Suppressor macrophage treated with lipopolysaccharide for 1 hour (primary cell): ENCODE measurements around the gene EML1.

ENCODE experiments used
- DNase-seq, 3 donors: peaks; one replicate each; pipeline ENCODE4 v3.0.0-alpha.2; 2020 to 2022

The EML1 gene

DNA sequence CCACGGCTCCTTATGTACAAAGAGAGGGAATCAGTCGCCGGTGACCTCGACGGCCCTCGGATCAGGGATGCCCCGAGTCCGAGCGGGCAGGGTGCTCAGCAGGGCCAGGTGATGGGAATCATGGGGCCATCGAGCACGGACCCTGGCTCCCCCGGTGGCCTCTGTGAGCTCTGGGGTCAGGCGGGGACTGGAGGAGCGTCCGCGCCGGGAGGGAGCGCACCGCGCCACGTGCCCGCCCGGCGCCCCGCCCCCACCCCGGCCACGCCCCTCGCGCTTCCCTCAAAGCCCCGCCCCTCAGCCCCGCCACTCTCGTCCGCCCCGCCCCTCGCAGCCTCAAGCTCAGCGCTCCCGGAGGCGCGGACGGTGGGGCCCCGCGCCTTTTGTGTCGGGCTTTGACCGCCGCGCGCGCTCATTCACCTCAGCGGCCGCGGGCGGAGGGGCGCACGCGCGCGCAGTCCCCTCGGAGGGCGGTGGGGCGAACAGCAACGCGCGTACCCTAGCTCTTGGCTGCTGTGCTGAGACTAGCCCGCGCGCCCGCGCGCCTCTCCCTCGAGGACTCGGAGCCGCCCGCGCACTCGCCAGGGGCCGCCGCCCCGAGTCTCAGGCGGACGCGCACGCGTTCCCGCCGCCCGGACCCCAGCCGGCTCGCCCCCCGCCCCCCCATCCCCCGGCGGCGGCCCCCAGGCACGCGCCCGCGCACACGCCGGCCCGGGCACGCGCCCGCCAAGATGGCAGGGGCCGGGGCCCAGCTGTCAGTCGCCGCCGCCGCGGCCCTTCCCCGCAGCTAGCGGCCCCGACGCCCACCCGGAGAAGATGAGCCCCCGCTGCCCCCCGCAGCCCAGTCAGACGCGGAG lies 178.1 kb downstream of the EML1 start:
- peak; percentile 81 to 95 (median 91) for DNase-seq

DNA sequence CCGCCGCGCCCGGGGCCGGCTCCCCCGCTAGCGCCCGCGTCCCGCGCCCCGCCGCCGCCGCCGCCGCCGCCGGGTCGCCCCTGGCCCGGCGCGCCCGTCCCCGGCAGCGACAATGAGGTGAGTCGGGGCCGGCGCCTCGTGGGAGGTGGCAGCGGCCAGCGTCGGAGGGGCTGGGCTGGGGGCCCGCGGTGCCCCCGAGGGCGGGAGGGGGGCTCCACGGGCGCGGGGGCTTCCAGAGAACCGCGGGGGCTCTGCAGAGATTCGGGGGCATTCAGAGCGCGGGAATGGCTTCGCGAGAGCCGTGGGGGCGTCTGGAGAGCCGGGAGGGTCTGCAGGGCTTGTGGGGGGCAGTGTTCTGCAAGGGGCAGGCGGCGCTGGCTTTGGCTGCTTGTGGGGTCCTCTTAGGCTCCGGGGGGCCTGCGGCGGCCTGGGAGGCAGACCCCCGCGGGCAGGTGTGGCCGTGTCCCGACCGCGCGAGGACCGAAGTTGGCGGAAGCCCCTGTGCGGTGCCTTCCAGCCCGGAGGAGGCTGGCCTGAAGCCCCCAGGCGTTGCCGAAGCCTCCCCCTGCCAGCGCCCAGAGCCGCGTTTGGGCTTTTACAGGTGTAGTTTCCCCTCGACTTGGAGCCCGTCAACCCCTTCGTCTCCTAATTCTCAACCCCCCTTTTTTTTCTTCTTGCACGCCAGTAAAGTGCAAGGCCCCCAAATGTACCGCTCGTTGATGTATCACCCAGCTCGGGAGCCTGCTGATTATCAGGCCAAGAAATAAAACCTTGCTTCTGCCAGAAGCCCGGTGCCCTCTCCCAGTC lies 178.9 kb downstream of the EML1 start:
- peak in 1 of 3 donors; percentile 17 for DNase-seq

GRCh38 chr14:99972748-99973466 lies 179.7 kb downstream of the EML1 start:
- no peak for DNase-seq

GRCh38 chr14:99975190-99975589 lies 182.0 kb downstream of the EML1 start:
- no peak for DNase-seq

DNA sequence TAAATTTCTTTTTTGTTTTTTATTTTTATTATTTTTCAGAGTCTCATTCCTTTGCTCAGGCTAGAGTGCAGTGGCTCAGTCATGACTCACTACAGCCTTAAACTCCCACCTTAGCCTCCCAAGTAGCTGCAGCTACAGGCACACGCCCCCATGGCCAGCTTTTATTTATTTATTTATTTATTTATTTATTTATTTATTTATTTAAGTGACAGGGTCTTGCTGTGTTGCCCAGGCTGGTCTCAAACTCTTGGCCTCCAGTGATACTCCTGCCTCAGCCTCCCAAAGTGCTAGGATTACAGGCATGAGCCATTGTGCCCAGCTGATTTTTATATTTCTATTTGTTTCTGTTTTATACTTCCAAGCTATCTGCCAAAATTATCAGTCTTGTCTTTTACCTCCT lies 182.8 kb downstream of the EML1 start:
- DNase-seq = no peak

- DNase-seq = no peak
Measured at GRCh38 chr14:99976681-99977080, 183.5 kb downstream of the EML1 start.

DNA sequence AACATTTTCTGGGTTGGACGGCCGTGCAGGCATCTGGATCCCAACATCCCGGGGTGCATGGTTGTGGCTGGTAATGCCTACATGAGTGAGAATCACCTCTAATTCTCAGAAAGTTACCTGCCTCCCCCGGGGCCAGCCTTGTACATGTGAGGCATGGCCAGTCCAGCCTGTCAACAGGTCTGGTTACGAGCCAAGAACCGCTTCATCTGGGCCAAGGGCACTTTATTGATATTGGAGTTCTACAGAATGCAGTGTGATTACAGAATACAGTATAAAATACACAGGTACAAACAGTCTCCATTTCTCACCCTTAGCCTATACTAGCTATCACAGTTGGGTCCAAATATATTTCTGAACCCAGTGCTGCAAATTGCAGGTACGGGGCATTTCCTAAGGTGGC lies 187.1 kb downstream of the EML1 start:
- no peak for DNase-seq

DNA sequence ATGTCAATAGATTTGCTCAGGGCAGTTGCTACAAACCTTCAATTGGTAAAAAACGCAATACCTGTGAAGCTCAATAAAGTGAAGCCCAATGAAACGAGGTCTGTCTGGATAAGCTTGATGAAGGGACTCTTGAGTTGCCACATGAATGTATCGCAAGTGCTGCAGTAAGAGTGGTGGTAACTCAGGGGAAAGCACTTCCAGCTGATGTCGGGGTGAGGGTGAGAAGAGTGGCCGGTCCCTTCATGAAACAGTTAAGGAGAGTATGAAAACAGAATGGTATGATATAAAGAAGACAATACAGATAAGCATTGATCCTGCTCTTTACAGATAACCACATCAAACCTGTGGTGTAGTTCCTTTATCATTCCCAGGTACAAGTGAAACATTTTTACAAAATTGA lies 188.6 kb downstream of the EML1 start:
- DNase-seq = no peak

DNA sequence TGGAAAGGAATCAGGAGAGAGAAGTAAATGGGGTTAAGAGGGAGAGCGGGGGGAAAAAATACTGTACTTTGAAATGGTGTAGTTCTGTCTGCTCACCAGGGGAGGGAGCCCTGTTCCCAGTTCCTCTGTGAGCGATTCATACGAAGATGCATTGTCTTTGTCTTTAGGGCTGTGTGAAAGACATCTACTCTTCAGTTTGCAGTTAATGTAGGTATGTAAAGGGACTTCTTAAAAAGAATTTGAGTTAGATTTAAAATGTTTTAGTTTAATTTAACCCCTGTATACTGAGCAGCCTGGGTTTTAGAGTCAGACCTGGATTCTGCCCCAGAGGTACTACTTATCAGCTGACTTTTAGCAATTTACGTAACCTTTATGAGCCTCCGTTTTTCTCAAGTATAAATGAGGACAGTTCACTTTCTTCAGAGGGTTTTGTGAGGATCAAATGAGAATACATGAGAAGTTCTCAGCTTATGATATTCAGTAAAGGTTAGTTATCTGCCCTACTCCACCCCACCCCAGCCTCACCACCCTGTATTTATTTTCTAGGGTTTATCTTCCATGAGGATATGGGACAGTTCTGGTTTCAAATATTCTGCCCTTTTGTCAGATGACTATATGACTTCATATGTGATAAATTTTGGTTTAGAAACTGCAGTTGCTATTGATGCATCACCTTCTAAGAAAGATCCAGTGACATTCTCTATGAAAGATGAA lies 189.5 kb downstream of the EML1 start:
- peak; percentile 66 to 73 (median 73) for DNase-seq

DNA sequence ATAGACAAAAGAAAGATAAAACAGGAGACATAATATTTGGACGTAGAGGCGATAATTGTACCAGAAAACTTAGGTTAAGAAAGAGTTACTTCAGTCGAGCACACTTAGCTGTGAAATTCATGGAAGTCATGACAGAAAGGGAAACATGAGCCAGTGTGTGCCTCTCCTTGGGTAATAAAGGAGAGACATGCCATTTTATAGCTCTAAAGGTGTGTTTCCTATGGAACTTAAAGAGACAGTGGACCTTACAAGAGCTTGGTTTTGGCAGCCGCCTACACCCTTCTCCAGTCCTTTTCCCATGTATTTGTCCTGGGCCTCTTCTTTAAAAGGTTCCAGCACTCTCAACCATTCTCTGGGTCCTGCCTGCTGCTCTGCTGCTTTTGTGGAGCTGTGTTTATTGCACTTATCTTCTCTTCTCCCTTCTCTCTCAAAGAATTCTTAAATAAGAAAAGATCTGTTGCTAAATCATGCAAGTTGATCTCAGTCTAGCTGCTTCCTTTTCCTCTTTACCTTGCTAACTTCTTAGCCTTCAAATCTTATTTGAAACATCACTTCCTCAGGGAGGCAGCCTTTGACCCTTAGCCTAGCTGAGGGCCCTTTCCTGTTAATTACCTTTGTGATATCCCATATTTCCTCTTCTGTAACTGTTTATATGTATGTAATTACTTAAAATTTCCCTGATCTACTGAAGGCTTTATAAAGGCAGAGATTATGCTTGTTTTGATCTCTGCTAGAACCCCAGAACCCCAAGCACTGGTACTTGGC lies 190.2 kb downstream of the EML1 start:
- DNase-seq = no peak

- DNase-seq = no peak
Measured at GRCh38 chr14:99984036-99984435, 190.8 kb downstream of the EML1 start.

DNA sequence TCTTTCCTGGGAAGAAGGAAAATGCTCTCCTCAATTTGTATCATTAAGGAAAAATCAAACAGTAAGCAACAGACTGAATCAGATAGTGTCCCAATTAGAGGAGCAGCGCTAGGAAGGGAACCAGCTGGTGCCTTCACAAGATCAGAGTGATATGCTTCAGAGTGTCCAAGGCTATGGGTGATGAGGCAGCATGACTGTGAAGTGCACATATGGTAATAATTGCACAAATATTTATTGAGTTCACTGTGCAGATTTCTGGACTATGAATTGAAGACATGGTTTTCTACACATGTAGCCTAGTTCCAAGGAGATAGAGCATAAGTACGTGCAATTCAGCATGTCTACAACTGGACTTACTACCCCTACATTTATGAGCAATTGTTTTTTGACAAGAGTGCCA lies 193.2 kb downstream of the EML1 start:
- no peak for DNase-seq

GRCh38 chr14:99989032-99989431 lies 195.8 kb downstream of the EML1 start:
- no peak for DNase-seq

DNA sequence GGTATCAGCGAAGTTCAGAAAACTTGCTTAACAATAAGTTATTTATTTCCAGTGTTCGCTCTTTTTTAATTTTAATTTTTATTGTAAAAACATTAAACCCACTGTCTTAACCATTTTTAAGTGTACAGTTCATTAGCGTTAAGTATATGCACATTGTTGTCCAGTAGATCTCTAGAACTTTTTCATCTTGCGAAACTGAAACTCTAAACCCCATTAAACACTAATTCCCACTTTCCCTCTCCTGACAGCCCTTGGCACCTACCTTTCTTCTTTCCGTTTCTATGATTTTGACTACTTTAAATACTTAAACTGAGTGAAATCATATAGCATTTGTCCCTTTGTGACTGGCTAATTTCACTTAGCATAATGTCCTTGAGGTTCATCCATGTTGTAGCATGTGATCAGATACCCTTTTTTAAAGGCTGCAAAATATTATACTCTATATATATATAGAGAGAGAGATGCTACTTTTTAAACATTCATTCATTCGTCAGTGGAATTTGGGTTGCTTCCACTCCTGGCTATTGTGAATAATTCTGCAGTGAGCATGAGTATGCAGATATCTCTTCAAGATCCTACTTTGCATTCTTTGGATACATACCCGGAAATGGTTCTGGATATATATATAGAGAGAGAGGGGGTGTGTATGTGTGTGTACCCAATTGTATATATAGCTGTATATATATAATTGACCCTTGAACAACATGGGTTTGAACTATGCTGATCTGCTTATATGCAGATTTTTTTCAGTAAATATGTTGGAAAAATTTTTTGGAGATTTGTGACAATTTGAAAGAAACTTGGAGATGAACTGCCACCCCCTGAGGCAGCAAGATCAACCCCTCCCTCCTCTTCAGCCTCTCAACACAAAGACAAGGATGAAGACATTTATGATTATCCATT lies 197.3 kb downstream of the EML1 start:
- DNase-seq = no peak

DNA sequence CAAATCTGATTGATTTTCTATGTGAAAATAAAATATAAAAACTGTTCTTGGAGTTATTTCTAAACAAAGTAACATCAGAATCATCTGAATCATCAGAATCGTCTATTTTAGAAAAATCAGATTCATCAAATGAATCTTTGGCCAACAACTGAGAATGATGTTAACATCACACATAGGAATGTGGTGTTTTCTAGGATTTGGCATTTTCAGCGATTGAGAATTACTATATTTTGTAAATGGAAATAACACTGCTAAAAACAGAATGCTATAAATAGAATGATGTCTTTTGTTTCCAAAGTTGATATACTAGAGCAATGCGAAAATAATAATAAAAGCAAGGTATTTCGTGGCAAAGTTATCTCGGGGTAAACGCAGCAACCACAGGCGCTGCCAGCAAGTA lies 198.1 kb downstream of the EML1 start:
- no peak for DNase-seq
